C4-2B (cell line): ENCODE measurements around the gene MAP1A.
"Not testable (repeated sequence)": the region's sequence is repeated elsewhere in the genome, so short reads cannot be mapped to it uniquely, and the experiment has no call there.

Experiments
- ZFX ChIP-seq: fragments of 450-650 bp; IDR thresholded peaks from 2 replicates; pipeline ENCODE4 v1.6.1; 2017
- TF ChIP-seq, protein P1 (sequence below): fragments of 450-650 bp; conservative IDR thresholded peaks from 2 replicates; pipeline ENCODE4 v1.5.1; 2017; ENCODE audit warnings: mild to moderate bottlenecking

DNA sequence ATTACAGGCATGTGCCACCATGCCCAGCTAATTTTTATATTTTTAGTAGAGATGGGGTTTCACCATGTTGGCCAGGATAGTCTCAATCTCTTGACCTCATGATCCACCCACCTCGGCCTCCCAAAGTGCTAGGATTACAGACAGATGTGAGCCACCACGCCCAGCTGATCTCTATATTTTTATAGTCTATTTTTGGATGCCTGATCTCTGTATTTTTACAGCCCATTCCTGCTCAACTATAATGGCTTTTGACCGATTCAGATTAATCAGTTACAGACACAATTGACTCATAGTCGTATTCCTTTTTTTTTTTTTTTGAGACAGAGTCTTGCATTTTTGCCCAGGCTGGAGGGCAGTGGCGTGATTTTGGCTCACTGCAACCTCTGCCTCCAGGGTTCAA, 15.4 kb downstream of the MAP1A start:
- TF ChIP-seq, protein P1, sequence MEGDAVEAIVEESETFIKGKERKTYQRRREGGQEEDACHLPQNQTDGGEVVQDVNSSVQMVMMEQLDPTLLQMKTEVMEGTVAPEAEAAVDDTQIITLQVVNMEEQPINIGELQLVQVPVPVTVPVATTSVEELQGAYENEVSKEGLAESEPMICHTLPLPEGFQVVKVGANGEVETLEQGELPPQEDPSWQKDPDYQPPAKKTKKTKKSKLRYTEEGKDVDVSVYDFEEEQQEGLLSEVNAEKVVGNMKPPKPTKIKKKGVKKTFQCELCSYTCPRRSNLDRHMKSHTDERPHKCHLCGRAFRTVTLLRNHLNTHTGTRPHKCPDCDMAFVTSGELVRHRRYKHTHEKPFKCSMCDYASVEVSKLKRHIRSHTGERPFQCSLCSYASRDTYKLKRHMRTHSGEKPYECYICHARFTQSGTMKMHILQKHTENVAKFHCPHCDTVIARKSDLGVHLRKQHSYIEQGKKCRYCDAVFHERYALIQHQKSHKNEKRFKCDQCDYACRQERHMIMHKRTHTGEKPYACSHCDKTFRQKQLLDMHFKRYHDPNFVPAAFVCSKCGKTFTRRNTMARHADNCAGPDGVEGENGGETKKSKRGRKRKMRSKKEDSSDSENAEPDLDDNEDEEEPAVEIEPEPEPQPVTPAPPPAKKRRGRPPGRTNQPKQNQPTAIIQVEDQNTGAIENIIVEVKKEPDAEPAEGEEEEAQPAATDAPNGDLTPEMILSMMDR, result not testable (repeated sequence)
- TF ChIP-seq ZFX, result not testable (repeated sequence)
